GM21381 (cell line): ENCODE results near the gene PRKACG.
A peak's percentile ranks its signal among the peaks of the same experiment; 100 is the strongest.
"Not testable (repeated sequence)": the region's sequence is repeated elsewhere in the genome, so short reads cannot be mapped to it uniquely, and the experiment has no call there.

ENCODE experiments used
- ATAC-seq: cut with Tn5 transposase; IDR thresholded peaks from one replicate; pipeline ENCODE4 v1.9.1; 2021; ENCODE audit warnings: mild to moderate bottlenecking, moderate library complexity; ENCODE audit not compliant: unreplicated experiment

Gene PRKACG

GRCh38 chr9:69014013-69014412 is at the start of gene PRKACG:
Gene PRKACG, minus strand, starts transcription at chr9:69014113. Its CDS starts 21 bp downstream, at chr9:69014092.
- ATAC-seq: no peak

GRCh38 chr9:69062195-69062594 is 48.3 kb upstream of the PRKACG start:
- no peak for ATAC-seq

GRCh38 chr9:69060766-69061165 is 46.9 kb upstream of the PRKACG start:
- ATAC-seq: no peak

GRCh38 chr9:69058101-69058500 is 44.2 kb upstream of the PRKACG start:
- no peak for ATAC-seq

- ATAC-seq: no peak
These were observed 42.4 kb upstream of the PRKACG start for GRCh38 chr9:69056191-69056815.

GRCh38 chr9:69054989-69055388 is 41.1 kb upstream of the PRKACG start:
- ATAC-seq: no peak

- ATAC-seq: not testable (repeated sequence)
These were observed 37.0 kb upstream of the PRKACG start for GRCh38 chr9:69050936-69051335.

GRCh38 chr9:69049094-69049493 is 35.2 kb upstream of the PRKACG start:
- ATAC-seq: no peak

- no peak for ATAC-seq
These were observed 33.5 kb upstream of the PRKACG start for GRCh38 chr9:69047371-69047770.

- no peak for ATAC-seq
These were observed 32.8 kb upstream of the PRKACG start for GRCh38 chr9:69046723-69047122.

- no peak for ATAC-seq
These were observed 31.9 kb upstream of the PRKACG start for GRCh38 chr9:69045821-69046220.

GRCh38 chr9:69044240-69045219 is 30.6 kb upstream of the PRKACG start:
- no peak for ATAC-seq

- no peak for ATAC-seq
These were observed 26.7 kb upstream of the PRKACG start for GRCh38 chr9:69040646-69041045.

GRCh38 chr9:69036799-69037198 is 22.9 kb upstream of the PRKACG start:
- ATAC-seq: no peak

GRCh38 chr9:69036309-69036708 is 22.4 kb upstream of the PRKACG start:
- peak; percentile 26 for ATAC-seq

GRCh38 chr9:69035438-69036308 is 21.8 kb upstream of the PRKACG start, which contains the start of gene FXN:
Gene FXN, plus strand, starts transcription at chr9:69035752. Its CDS starts 31 bp downstream, at chr9:69035783.
- ATAC-seq: peak; percentile 90

- ATAC-seq: no peak
These were observed 20.2 kb upstream of the PRKACG start for GRCh38 chr9:69034071-69034470.

GRCh38 chr9:69030851-69031645 is 17.1 kb upstream of the PRKACG start:
- ATAC-seq: no peak

GRCh38 chr9:69029535-69029934 is 15.6 kb upstream of the PRKACG start:
- no peak for ATAC-seq

- ATAC-seq: no peak
These were observed 14.8 kb upstream of the PRKACG start for GRCh38 chr9:69028754-69029153.
